Measurements from ENCODE around the gene DOK4. TPM values are rescaled to one million over a fixed set of nuclear protein-coding genes. Genes with fewer than 3 reads are reported as not detected.

Gene DOK4
- total RNA-seq, 1 experiment from 2014 or later = 14.4 TPM

DNA sequence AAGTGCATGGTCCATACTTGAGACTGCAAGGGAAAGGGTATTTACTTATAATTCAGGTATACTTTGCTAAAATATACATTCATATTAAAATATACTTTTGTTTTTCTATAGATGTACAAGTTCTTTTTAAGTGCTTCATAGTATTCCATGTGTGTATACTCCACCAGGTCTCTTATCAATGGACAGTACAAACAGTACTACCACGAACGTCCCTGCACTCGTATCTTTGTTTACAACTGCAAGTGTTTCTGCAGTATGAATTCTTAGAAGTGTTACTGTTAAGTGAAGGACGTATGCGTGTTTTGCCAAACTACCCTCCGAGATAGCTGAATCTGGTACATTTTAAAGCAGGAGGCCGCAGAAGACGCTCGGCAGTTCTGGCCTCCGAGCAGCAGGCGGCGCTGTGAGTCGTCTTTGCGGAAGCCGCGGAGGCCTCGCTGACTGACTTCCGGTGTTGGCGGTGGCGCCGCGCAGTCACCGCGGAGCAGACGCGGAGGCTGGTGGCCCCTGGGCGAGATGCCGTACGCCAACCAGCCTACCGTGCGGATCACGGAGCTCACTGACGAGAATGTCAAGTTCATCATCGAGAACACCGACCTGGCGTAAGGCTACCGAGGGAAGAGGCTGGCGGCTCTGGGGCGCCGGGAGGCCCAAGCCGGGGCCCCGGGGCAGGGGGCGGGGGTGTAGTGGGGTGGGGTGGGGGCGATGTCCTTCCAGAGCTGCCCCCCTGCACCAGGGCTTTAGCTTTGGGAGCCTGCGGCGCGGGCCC, 23.9 kb downstream of the DOK4 start, which contains the start of gene POLR2C (continued):
- TF ChIP-seq POLR2A (IDR thresholded peaks at IDR 0.05; ENCODE audit: borderline replicate concordance, extremely low read depth, insufficient read depth, insufficient read length) (peak; percentile 92), ZNF274 (IDR thresholded peaks at IDR 0.05; ENCODE audit: low read depth, low read length) (no peak), EZH2phosphoT487 (IDR thresholded peaks at IDR 0.05; ENCODE audit: borderline replicate concordance) (no peak), SRF (IDR thresholded peaks at IDR 0.05; ENCODE audit: low read depth) (no peak), ZFX (IDR thresholded peaks at IDR 0.05) (peak; percentile 70; the same call in 1 of the 2 replicates)

DNA sequence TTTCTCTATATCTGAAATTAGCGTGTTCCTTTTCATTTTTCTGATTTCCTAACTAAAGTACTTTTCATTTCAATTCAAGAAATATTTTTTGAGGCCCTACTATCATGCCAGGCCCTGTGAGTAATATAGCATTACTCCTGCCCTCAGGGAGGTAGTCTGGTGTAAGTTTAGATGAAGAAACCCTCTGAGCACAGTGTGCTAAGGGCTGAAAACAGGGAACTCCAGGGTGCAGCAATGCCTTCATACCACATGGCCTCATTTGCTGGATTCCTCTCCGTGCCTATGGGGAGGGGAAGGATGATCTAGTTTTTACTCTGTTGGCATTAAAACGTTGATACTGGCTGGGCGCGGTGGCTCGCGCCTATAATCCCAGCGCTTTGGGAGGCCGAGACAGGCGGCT, 34.3 kb downstream of the DOK4 start:
- H3K36me3 ChIP-seq (ENCODE audit: control insufficient read depth in 1 of 2, insufficient read depth in 2 of 2, low read length in 2 of 2) = peaks cover 41 to 49% of the 10 kb centered on the region in 2 experiments

More for the DNA sequence above, 34.3 kb downstream of the DOK4 start:
- H2AFZ ChIP-seq (ENCODE audit: low read depth, low read length, poor library complexity, severe bottlenecking) = no peak overlapping the region
- RAD21 ChIA-PET (ENCODE audit: low non-redundant PET in 1 of 2, low total read pairs in 2 of 2, uncharacterized antibody in 2 of 2, unreplicated experiment in 2 of 2) = no interaction called here
- H3K4me2 ChIP-seq (ENCODE audit: low read length) = no peak overlapping the region
- peaks cover 26% of the 10 kb centered on the region for H3K79me2 ChIP-seq (ENCODE audit: insufficient read depth, low read length)
- TF ChIP-seq SIN3A (IDR thresholded peaks at IDR 0.05; ENCODE audit: low read depth) = no peak
- TF ChIP-seq, protein P1, sequence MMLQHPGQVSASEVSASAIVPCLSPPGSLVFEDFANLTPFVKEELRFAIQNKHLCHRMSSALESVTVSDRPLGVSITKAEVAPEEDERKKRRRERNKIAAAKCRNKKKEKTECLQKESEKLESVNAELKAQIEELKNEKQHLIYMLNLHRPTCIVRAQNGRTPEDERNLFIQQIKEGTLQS (IDR thresholded peaks at IDR 0.05) = no peak
- TF ChIP-seq EZH2phosphoT487 (IDR thresholded peaks at IDR 0.05; ENCODE audit: borderline replicate concordance) = no peak
- no peak for TF ChIP-seq POLR2A (IDR thresholded peaks at IDR 0.05; ENCODE audit: borderline replicate concordance, extremely low read depth, insufficient read depth, insufficient read length)
- TF ChIP-seq JUND (IDR thresholded peaks at IDR 0.05) = no peak
- no peak for TF ChIP-seq POLR2AphosphoS5 (IDR thresholded peaks at IDR 0.05; ENCODE audit: low read depth, low read length)
- TF ChIP-seq TCF7L2 (IDR thresholded peaks at IDR 0.05; ENCODE audit: borderline replicate concordance, extremely low read depth, insufficient read depth, insufficient read length) = no peak
- TF ChIP-seq EZH2 (IDR thresholded peaks at IDR 0.05) = no peak
- TF ChIP-seq, protein P2, sequence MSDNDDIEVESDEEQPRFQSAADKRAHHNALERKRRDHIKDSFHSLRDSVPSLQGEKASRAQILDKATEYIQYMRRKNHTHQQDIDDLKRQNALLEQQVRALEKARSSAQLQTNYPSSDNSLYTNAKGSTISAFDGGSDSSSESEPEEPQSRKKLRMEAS (IDR thresholded peaks at IDR 0.05) = no peak
- TF ChIP-seq RAD21 (IDR thresholded peaks at IDR 0.05; ENCODE audit: low read depth) = no peak
- TF ChIP-seq ELF1 (IDR thresholded peaks at IDR 0.05; ENCODE audit: borderline replicate concordance, low read depth) = no peak
- TF ChIP-seq SRF (IDR thresholded peaks at IDR 0.05; ENCODE audit: low read depth) = no peak
- TF ChIP-seq YY1 (IDR thresholded peaks at IDR 0.05; ENCODE audit: extremely low read depth, insufficient replicate concordance, low read depth, low read length) = no peak
- no peak for TF ChIP-seq ZNF274 (IDR thresholded peaks at IDR 0.05; ENCODE audit: low read depth, low read length)
- no peak for TF ChIP-seq CBX3 (IDR thresholded peaks at IDR 0.05; ENCODE audit: low read depth)
- TF ChIP-seq CEBPB (IDR thresholded peaks at IDR 0.05; ENCODE audit: low read depth) = no peak
- TF ChIP-seq EGR1 (IDR thresholded peaks at IDR 0.05; ENCODE audit: low read depth) = no peak
- TF ChIP-seq SP1 (IDR thresholded peaks at IDR 0.05; ENCODE audit: low read depth) = no peak
- TF ChIP-seq FOSL1 (IDR thresholded peaks at IDR 0.05; ENCODE audit: low read depth) = no peak
- H3K9me3 ChIP-seq (ENCODE audit: control insufficient read depth in 1 of 2, insufficient read depth in 1 of 2, low read depth in 1 of 2, low read length in 2 of 2) = no peaks in the 10 kb centered on the region
- no peaks in the 10 kb centered on the region for H4K20me1 ChIP-seq (ENCODE audit: insufficient read depth)
- DNase-seq (ENCODE audit: low read depth, low spot score) (no peak), ATAC-seq (no peak)
- H3K27me3 ChIP-seq (ENCODE audit: insufficient read depth, low read length) = no peaks in the 10 kb centered on the region
- H3K9me2 ChIP-seq (ENCODE audit: insufficient read depth) = no peaks in the 10 kb centered on the region
- no peak overlapping the region for H3K27ac ChIP-seq (ENCODE audit: low read depth, low read length)
- H3K9ac ChIP-seq (ENCODE audit: low read length) = no peak overlapping the region
- POLR2A ChIA-PET = no interaction called here
- BruUV-seq (replicated peaks) = no TSS peak
- intact Hi-C loops (cut with micrococcal nuclease) = no loop called here
- CTCF ChIA-PET = no interaction called here
- H3K4me1 ChIP-seq (ENCODE audit: control insufficient read depth in 1 of 2, insufficient read depth in 2 of 2, low read length in 2 of 2) = peaks cover 3 to 9% of the 10 kb centered on the region in 2 experiments; a peak in 3 of 4 replicates
- no peak overlapping the region for H3K4me3 ChIP-seq (replicated peaks in 1 of 2; ENCODE audit: low read depth in 1 of 2, low read length in 2 of 2)
